Panc1 (cell line): Measurements from ENCODE around the gene CAPN15. TPM values are rescaled to one million over a fixed set of nuclear protein-coding genes. Genes with fewer than 3 reads are reported as not detected.

Experiments used
- ATAC-seq: fragments of 200-7000 bp; cut with Tn5 transposase; 2 replicates; pipeline ENCODE4 v1.9.1; 2020; ENCODE audit warnings: mild to moderate bottlenecking, moderate library complexity
- BruUV-seq: library from RNA; stranded (reverse); fragments of 400-500 nt; replicated peaks from 2 replicates; lab custom pipeline; 2021; lab: Mats Ljungman, UMichigan
- CTCF ChIA-PET: fragments of 300-600 bp; sonication (Branson Sonifier 250); formaldehyde crosslinking; loops from one replicate; lab custom pipeline; 2022; ENCODE audit warnings: antibody characterized with exemption; lab: Charles Lee
- POLR2A ChIA-PET: fragments of 300-600 bp; sonication (Branson Sonifier 250); formaldehyde crosslinking; loops from one replicate; lab custom pipeline; 2022; ENCODE audit warnings: antibody characterized with exemption; lab: Charles Lee
- DNase-seq: peaks from one replicate; pipeline ENCODE4 v3.0.0-alpha.2; 2010; ENCODE audit warnings: low read depth, low spot score
- H3K27ac ChIP-seq: 2 replicates; pipeline ENCODE4 v1.5.1; 2011; ENCODE audit warnings: mild to moderate bottlenecking, low read length, inconsistent platforms
- H3K27me3 ChIP-seq: fragments of 200-500 bp; sonication (Bioruptor generic); 2 replicates; pipeline ENCODE4 v1.6.0; 2014; ENCODE audit warnings: low read length, inconsistent platforms; ENCODE audit not compliant: control insufficient read depth, insufficient read depth
- H3K36me3 ChIP-seq: fragments of 200-500 bp; sonication (Bioruptor generic); 2 replicates; pipeline ENCODE4 v1.5.1; 2014; ENCODE audit warnings: inconsistent platforms, mild to moderate bottlenecking, low read length, moderate library complexity; ENCODE audit not compliant: control insufficient read depth, insufficient read depth
- H3K4me1 ChIP-seq: 2 replicates; pipeline ENCODE4 v1.5.1; 2011; ENCODE audit warnings: inconsistent platforms, mild to moderate bottlenecking, low read length, moderate library complexity; ENCODE audit not compliant: control insufficient read depth, insufficient read depth
- H3K4me3 ChIP-seq, 2 experiments: 2 replicates each; pipeline ENCODE4 v1.5.1; 2011 to 2012; ENCODE audit warnings: low read depth in 2 of 2, low read length in 2 of 2, mild to moderate bottlenecking in 2 of 2, inconsistent platforms in 1 of 2, moderate library complexity in 1 of 2
- H3K9me3 ChIP-seq: fragments of 200-500 bp; sonication (Bioruptor generic); 2 replicates; pipeline ENCODE4 v1.5.1; 2014; ENCODE audit warnings: low read depth, mild to moderate bottlenecking, inconsistent platforms, low read length, moderate library complexity; ENCODE audit not compliant: control insufficient read depth, insufficient read depth
- CTCF ChIP-seq: fragments of 450-650 bp; IDR thresholded peaks from 2 replicates; pipeline ENCODE4 v1.5.1; 2017; ENCODE audit warnings: mild to moderate bottlenecking
- POLR2AphosphoS5 ChIP-seq: IDR thresholded peaks from 2 replicates; pipeline ENCODE4 v1.6.1; 2012; ENCODE audit warnings: mild to moderate bottlenecking, low read depth, low read length, moderate library complexity
- REST ChIP-seq, 2 experiments: IDR thresholded peaks; 2 replicates each; pipeline ENCODE4 v1.6.1; 2011 to 2012; ENCODE audit warnings: low read depth in 2 of 2, control low read depth in 1 of 2, low read length in 1 of 2, mild to moderate bottlenecking in 1 of 2, moderate library complexity in 1 of 2; ENCODE audit not compliant: insufficient read depth in 1 of 2
- SIN3A ChIP-seq: IDR thresholded peaks from 2 replicates; pipeline ENCODE4 v1.6.1; 2012; ENCODE audit warnings: low read depth, mild to moderate bottlenecking, low read length, moderate library complexity, borderline replicate concordance; ENCODE audit not compliant: insufficient read depth
- TCF7L2 ChIP-seq: IDR thresholded peaks from 2 replicates; pipeline ENCODE4 v1.6.1; 2011; ENCODE audit warnings: mild to moderate bottlenecking, low read depth, low read length, inconsistent platforms
- in situ Hi-C: cut with HindIII; loops from 2 replicates; pipeline ENCODE4 v1.10.0; 2016; ENCODE audit warnings: low sequenced_read_pairs, low pct_unique_long_range_greater_than_20kb
- intact Hi-C: fragments of 100-400 bp; cut with micrococcal nuclease; formaldehyde crosslinking; loops from one replicate; pipeline ENCODE4 v1.10.0; 2022; ENCODE audit not compliant: unreplicated experiment
- total RNA-seq: library from RNA; stranded (reverse); gene quantifications from one replicate; pipeline ENCODE4 v1.2.1, GENCODE V29; 2021; ENCODE audit not compliant: unreplicated experiment

CAPN15 gene
- total RNA-seq, 1 experiment from 2014 or later = 78.5 TPM

GRCh38 chr16:508884-509736 is 18.4 kb upstream of the CAPN15 start:
- H3K36me3 ChIP-seq = no peaks in the 10 kb centered on the region; the same call in 1 of the 2 replicates
- no peaks in the 10 kb centered on the region for H3K9me3 ChIP-seq
- in situ Hi-C loops = no loop called here
- H3K4me1 ChIP-seq = no peaks in the 10 kb centered on the region
- DNase-seq (no peak), ATAC-seq (no peak)
- no peak overlapping the region for H3K4me3 ChIP-seq
- TF ChIP-seq SIN3A (no peak), POLR2AphosphoS5 (no peak), TCF7L2 (no peak), CTCF (no peak), REST (IDR thresholded peaks at IDR 0.05; ENCODE audit: insufficient read depth in 1 of 2, low read depth in 2 of 2, low read length in 1 of 2) (no peak)
- POLR2A ChIA-PET = interaction anchor here (0.7 kb wide), 1 partner anchor 761 kb away, joined by 7 read pairs; no protein-coding TSS in a partner anchor
- no peak overlapping the region for H3K27ac ChIP-seq
- intact Hi-C loops = loop anchor here (5.0 kb wide), 1 partner anchor 122 kb away; no protein-coding TSS in a partner anchor
- no TSS peak for BruUV-seq
- CTCF ChIA-PET = no interaction called here
- H3K27me3 ChIP-seq = no peaks in the 10 kb centered on the region

- no peak overlapping the region for H3K4me3 ChIP-seq
- ATAC-seq = no peak
- H3K36me3 ChIP-seq = no peaks in the 10 kb centered on the region; the same call in 1 of the 2 replicates
- ChIA-PET CTCF (interaction anchor here (0.5 kb wide), 1 partner anchor 115 kb away, joined by 5 read pairs; no protein-coding TSS in a partner anchor), POLR2A (no interaction called here)
- H3K27ac ChIP-seq = no peak overlapping the region
- H3K4me1 ChIP-seq = no peaks in the 10 kb centered on the region
- in situ Hi-C loops = no loop called here
- BruUV-seq = no TSS peak
- no peak for DNase-seq
- intact Hi-C loops = no loop called here
- H3K9me3 ChIP-seq = no peaks in the 10 kb centered on the region
- no peaks in the 10 kb centered on the region for H3K27me3 ChIP-seq
- TF ChIP-seq SIN3A = no peak
- TF ChIP-seq TCF7L2 = no peak
- no peak for TF ChIP-seq CTCF
- no peak for TF ChIP-seq REST (IDR thresholded peaks at IDR 0.05; ENCODE audit: insufficient read depth in 1 of 2, low read depth in 2 of 2, low read length in 1 of 2)
Measured at GRCh38 chr16:510066-510825, 17.3 kb upstream of the CAPN15 start.
